Thyroid gland (tissue), 4 donors: Measurements from ENCODE around the gene ABTB1. TPM values are rescaled to one million over a fixed set of nuclear protein-coding genes. Genes with fewer than 3 reads are reported as not detected.
A peak's percentile ranks its signal among the peaks of the same experiment; 100 is the strongest.

ENCODE experiments used
- DNase-seq, 2 donors: peaks; one replicate each; pipeline ENCODE4 v3.0.0-alpha.2; 2019
- H3K27ac ChIP-seq, 3 donors: fragments of 200-600 bp; sonication (generic); 1 replicate in 2 of 3; 2 replicates in 1 of 3; pipeline ENCODE4 v1.5.1; 2016 to 2019; ENCODE audit warnings: mild to moderate bottlenecking in 1 of 3, moderate library complexity in 1 of 3
- H3K27me3 ChIP-seq: fragments of 200-600 bp; sonication (generic); one replicate; pipeline ENCODE4 v1.5.1; 2019
- H3K36me3 ChIP-seq, 2 donors: fragments of 200-600 bp; sonication (generic); one replicate each; pipeline ENCODE4 v1.5.1; 2016 to 2019
- H3K4me1 ChIP-seq, 2 donors: fragments of 200-600 bp; sonication (generic); one replicate each; pipeline ENCODE4 v1.5.1; 2017 to 2019
- H3K4me3 ChIP-seq, 3 donors: fragments of 200-600 bp; sonication (generic); replicated peaks in 1 of 3; 1 replicate in 2 of 3; 2 replicates in 1 of 3; pipeline ENCODE4 v1.5.1; 2016; ENCODE audit warnings: mild to moderate bottlenecking in 1 of 3
- H3K9me3 ChIP-seq: fragments of 200-600 bp; sonication (generic); one replicate; pipeline ENCODE4 v1.5.1; 2017
- CTCF ChIP-seq, 6 experiments: fragments of 200-600 bp in 3 of 6; fragments of 450-650 bp in 3 of 6; sonication (generic) in 3 of 6; IDR thresholded peaks; one replicate each; pipeline ENCODE4 v1.5.1; 2016 to 2019; ENCODE audit warnings: antibody characterized with exemption in 6 of 6, mild to moderate bottlenecking in 2 of 6, inconsistent platforms in 1 of 6, moderate library complexity in 1 of 6
- POLR2A ChIP-seq, 2 donors: fragments of 450-650 bp; IDR thresholded peaks; one replicate each; pipeline ENCODE4 v1.6.1; 2017; ENCODE audit warnings: antibody characterized with exemption in 2 of 2, mild to moderate bottlenecking in 2 of 2, moderate library complexity in 1 of 2
- WGBS, 2 donors: methylation state at CpG; one replicate each; pipeline ENCODE4 v1.1.5; 2017; 5-methylcytosine and 5-hydroxymethylcytosine counted together
- intact Hi-C: fragments of 100-400 bp; cut with DNase I; formaldehyde crosslinking; loops from one replicate; pipeline ENCODE4 v1.15.1; 2023
- total RNA-seq, 4 donors: library from RNA; depleted of rRNA; stranded (reverse); fragments of >200 nt; gene quantifications; one replicate each; pipeline ENCODE4 v1.2.3, GENCODE V29; 2016

The ABTB1 gene
- total RNA-seq, 4 donors from 2014 or later = 18.9 to 29.1 (median 24.4) TPM

DNA sequence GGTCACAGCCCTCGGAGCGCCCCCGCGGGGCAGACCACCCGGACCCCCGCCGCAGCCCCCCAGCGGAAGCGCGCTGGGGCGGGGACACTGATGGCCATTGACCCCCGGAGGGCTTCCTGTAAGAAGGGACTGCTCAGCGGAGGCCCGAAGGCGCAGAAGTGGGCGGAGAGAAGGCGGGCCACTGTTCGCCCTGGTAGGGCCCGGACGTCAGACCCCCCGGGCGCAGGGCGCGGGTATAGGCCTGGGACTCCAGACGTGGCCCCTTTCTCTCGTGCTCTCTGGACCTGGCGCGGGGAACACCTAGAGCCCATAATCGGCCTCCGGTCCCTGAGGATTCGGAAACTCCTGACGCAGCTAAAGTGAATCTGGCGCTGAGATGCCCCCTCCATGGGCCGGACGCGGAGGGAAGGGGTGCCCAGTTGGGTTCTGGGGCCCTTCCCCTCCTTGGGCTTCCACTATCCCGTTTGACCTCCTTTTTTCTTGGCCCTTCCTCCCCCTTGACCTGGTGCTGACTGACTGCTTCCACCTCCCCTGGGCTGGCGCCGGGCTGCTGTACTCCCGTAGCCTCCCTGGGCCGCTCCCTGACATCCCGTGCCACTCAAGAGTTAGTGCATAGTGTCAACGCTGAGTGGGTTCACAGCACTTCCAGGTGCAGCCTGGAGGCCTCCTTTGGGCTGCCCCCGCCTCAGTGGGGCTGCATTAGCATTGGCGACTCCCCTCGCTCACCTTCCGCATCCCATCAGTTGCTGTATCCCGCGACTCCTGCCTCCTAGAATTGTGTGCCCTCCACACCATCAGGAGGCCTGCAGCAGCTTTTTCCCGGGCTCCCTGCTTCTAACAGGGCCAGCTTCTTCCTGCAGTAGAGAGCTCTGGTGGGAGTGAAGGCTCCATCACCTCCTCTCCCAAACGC lies 694 bp downstream of the ABTB1 start:
- WGBS, 2 donors = 21 to 62% methylated on average over 15 to 40 of the region's 51 CpGs
- H3K36me3 ChIP-seq = no peaks in the 10 kb centered on the region
- peak overlapping the region; percentile 93 to 97 (median 95) for H3K4me3 ChIP-seq
- TF ChIP-seq CTCF (IDR thresholded peaks at IDR 0.05) = no peak
- TF ChIP-seq POLR2A (IDR thresholded peaks at IDR 0.05) = no peak
- H3K4me1 ChIP-seq = peaks cover 14% of the 10 kb centered on the region in 2 donors
- no peaks in the 10 kb centered on the region for H3K9me3 ChIP-seq
- peak; percentile 45 to 49 for DNase-seq
- H3K27me3 ChIP-seq = no peaks in the 10 kb centered on the region
- intact Hi-C loops = loop anchor here (5.0 kb wide), 1 partner anchor 76 kb away; the partner anchor contains the start of gene MCM2
- peak overlapping the region; percentile 60 to 80 (median 69) for H3K27ac ChIP-seq

DNA sequence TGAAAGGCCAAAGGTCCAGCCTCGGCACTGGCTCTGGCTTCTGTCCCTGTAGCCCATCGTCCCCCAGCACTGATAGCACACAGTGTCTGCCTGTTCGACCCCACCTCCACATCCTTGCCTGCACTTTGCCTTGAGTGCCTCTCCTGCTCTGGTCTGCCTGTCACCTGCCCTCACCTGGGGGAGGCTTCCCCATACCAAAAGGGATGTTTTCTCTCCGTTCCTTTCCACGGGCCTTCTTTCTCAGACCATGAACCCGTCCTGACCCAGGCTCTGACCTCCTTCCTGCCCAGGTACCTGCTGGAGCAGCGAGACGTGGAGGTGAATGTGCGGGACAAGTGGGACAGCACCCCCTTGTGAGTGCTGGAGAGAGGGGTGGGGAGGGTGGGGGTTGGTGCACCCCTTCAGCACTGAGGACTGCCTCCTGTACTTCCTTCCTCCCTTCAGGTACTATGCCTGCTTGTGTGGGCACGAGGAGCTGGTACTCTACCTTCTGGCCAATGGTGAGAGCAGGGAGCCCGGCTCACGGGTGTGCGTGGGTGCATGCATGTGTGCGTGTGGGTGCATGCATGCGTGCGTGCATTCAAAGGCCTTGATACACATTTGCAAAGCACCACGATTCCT lies 1.5 kb downstream of the ABTB1 start:
- WGBS, 2 donors = 90 to 91% methylated on average over 17 of the region's 17 CpGs
- Histone ChIP-seq H3K27ac (no peak overlapping the region), H3K4me3 (peak overlapping the region in 1 of 3 donors; percentile 97), H3K36me3 (no peaks in the 10 kb centered on the region), H3K9me3 (no peaks in the 10 kb centered on the region), H3K4me1 (peaks cover 14% of the 10 kb centered on the region in 2 donors), H3K27me3 (no peaks in the 10 kb centered on the region)
- DNase-seq = no peak
- intact Hi-C loops = loop anchor here (5.0 kb wide), 1 partner anchor 77 kb away; the partner anchor contains the start of gene MCM2
- TF ChIP-seq CTCF (IDR thresholded peaks at IDR 0.05) (no peak), POLR2A (IDR thresholded peaks at IDR 0.05) (no peak)

- no peak for TF ChIP-seq CTCF (IDR thresholded peaks at IDR 0.05)
- TF ChIP-seq POLR2A (IDR thresholded peaks at IDR 0.05) = no peak
- peaks cover 14% of the 10 kb centered on the region in 2 donors for H3K4me1 ChIP-seq
- 88 to 91% methylated on average over 8 of the region's 8 CpGs for WGBS, 2 donors
- peak in 1 of 2 donors; percentile 1 for DNase-seq
- no peak overlapping the region for H3K4me3 ChIP-seq
- H3K9me3 ChIP-seq = no peaks in the 10 kb centered on the region
- H3K27me3 ChIP-seq = no peaks in the 10 kb centered on the region
- no peaks in the 10 kb centered on the region for H3K36me3 ChIP-seq
- intact Hi-C loops = loop anchor here (5.0 kb wide), 1 partner anchor 77 kb away; the partner anchor contains the start of gene MCM2
- no peak overlapping the region for H3K27ac ChIP-seq
Measured at GRCh38 chr3:127674790-127675189, 2.0 kb downstream of the ABTB1 start.

GRCh38 chr3:127675651-127676391 lies 3.1 kb downstream of the ABTB1 start:
- 91% methylated on average over 18 to 21 of the region's 29 CpGs for WGBS, 2 donors
- Histone ChIP-seq H3K4me3 (no peak overlapping the region), H3K9me3 (no peaks in the 10 kb centered on the region), H3K27ac (no peak overlapping the region), H3K36me3 (no peaks in the 10 kb centered on the region), H3K4me1 (peaks cover 14% of the 10 kb centered on the region in 2 donors), H3K27me3 (no peaks in the 10 kb centered on the region)
- DNase-seq = peak in 1 of 2 donors; percentile 1
- intact Hi-C loops = no loop called here
- TF ChIP-seq CTCF (IDR thresholded peaks at IDR 0.05) (no peak), POLR2A (IDR thresholded peaks at IDR 0.05) (no peak)
